Caki2 (cell line): ENCODE data around the gene RPP25. TPM values are rescaled to one million over a fixed set of nuclear protein-coding genes. Genes with fewer than 3 reads are reported as not detected.
A peak's percentile ranks its signal among the peaks of the same experiment; 100 is the strongest.
"Not testable (repeated sequence)": the region's sequence is repeated elsewhere in the genome, so short reads cannot be mapped to it uniquely, and the experiment has no call there.

Experiments used
- DNase-seq: peaks from one replicate; pipeline ENCODE4 v3.0.0-alpha.2; 2015; ENCODE audit warnings: low read depth
- in situ Hi-C: cut with HindIII; loops from 2 replicates; pipeline ENCODE4 v1.10.0; 2016; ENCODE audit warnings: low sequenced_read_pairs, low pct_unique_long_range_greater_than_20kb, mixed read lengths
- total RNA-seq: library from RNA; depleted of rRNA; stranded (reverse); fragments of >200 nt; shearing (Covaris generic); gene quantifications from 2 replicates; pipeline ENCODE4 v1.2.3, GENCODE V29; 2014; ENCODE audit warnings: low replicate concordance

Gene RPP25
- total RNA-seq, 1 experiment from 2014 or later, result 1.4 TPM

DNA sequence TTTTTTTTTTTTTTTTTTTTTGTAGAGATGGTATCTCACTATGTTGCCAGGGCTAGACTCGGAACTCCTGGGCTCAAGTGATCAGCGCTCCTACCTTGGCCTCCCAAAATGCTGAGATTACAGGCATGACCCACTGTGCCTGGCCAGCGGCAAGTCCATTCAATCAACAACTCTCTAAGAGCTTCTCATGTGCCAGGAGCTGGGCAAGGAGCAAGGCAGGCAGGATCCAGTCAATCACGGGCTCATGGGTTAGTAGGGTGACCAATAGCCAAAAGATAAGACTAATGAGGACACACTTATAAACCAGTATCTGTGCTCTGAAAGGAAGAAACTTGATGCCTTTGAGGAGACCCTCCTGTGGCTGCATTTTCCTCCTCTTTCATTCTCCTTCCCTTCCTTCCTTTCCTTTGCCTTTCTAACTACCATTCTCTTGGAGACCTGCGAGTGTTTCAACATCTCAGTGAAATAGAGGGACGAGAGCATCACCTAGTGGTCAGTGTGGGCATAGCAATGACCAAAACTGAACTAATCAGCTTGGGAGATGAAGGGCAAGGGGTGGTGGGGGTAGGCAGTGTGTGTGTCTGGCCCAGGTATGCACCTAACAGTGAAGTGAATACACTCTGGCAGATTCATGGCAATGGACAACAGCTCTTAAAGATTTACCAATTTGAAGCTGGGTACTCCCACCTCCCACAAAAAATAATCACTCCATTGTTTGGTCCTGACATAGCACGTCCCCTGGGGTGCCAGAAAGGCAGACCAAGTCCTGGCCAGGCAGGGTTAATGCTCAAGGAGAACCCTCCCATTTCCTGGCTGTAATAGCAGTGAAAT is 6.3 kb downstream of the RPP25 start:
- in situ Hi-C loops, result loop anchor here (25.0 kb wide), 1 partner anchor 313 kb away; no protein-coding TSS in a partner anchor
- peak; percentile 68 for DNase-seq

DNA sequence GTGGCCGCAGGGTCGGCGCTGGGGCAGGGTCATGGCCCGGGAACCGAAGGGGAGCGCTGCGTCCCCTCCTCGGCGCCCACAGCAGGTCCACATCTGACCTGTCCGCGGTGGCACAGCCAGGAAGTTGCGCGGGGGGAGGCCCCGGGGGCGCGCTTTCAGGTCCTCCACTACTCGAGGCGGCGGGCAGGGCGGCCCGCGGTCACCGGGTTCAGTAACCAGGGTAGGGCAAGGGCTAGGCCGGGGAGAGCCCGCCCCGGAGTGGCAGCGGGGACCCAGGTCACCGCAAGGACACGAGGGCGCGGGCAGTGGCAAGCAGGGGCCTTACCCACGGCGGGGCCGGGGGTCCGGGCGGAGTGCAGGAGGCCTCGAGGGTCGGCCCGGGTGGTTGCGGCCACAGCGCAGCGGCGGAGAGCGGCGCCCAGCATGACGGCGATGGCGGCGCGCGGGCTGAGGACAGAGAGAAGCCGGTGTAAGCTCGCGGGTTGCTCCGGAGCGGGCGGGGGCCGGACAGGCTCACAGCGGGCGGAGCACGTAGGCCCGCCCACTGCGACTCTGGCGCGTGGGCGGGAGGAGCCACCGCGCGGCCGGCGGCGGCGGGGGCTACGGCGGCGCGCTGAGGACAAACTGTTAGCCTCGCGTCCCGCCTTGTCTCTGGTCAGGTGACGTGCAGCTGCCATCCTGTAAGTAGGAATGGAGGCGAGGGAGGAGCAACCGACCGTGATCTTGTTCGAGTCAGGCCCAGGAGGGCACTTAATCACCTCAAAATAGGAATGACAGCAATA is 18.8 kb downstream of the RPP25 start, which contains the start of gene COX5A:
COX5A (minus strand) TSS at position 484 of the 782 bp plus-strand sequence; CDS start at position 425, 59 bp downstream.
- peak; percentile 98 for DNase-seq
- in situ Hi-C loops, result no loop called here

DNA sequence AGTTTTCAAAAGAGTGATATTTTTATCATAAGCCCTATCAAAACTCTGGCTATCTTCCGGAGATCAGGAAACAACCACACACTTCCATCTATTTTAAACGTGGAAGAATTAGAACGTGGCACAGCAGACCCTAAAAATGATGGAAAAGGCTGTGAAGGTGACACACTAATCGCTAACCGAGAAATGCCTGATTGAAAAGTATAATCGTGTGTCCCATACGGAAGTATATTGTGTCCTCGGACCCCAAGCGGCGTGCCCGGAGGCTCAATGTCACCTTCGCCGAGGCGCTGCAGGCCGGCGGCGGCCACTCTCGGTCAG is 19.3 kb downstream of the RPP25 start:
- in situ Hi-C loops, result no loop called here
- DNase-seq, result no peak

- DNase-seq, in situ Hi-C loops: not testable (repeated sequence)
Measured at GRCh38 chr15:74935193-74935592, 21.4 kb downstream of the RPP25 start.

DNA sequence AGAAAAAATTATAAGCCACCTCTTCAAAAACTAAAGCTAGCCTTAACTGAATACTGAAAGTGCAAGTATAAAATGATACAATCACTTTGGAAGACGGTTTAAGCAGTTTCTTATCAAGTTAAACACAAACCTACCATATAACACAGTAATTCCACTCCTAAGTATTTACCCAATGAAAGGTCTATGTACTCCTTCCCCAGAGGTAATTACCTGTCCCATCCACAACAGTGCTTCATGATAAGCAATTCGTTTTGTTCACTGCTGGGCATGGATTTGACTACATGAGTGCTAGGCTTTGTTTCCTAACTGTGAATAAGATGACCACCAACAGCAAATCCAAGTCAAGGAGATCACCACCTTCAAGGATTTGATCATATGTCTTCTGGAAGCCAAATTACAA is 23.0 kb downstream of the RPP25 start:
- in situ Hi-C loops, result no loop called here

GRCh38 chr15:74928771-74929198 is 27.8 kb downstream of the RPP25 start:
- in situ Hi-C loops, result no loop called here
- no peak for DNase-seq

More for the DNA sequence above, 23.0 kb downstream of the RPP25 start:
- no peak for DNase-seq

GRCh38 chr15:74924525-74924924 is 32.0 kb downstream of the RPP25 start:
- in situ Hi-C loops, result no loop called here
- no peak for DNase-seq

DNA sequence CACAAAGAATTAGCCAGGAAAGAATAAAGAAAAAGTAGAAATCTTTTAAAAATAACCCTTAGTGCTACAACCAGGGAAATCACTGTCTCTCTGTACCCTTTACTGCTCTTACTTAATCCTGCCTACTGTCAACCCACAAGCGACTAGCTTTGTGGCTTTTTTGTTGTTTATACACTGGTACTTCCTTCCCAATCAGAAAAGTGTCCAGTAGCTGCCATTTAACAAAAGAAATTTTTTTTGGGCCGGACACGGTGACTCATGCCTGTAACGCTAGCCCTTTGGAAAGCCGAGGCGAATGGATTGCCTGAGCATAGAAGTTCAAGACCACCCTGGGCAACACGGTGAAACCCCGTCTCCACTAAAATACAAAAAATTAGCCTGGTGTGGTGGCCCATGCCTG is 36.1 kb downstream of the RPP25 start:
- in situ Hi-C loops, result no loop called here
- no peak for DNase-seq

DNA sequence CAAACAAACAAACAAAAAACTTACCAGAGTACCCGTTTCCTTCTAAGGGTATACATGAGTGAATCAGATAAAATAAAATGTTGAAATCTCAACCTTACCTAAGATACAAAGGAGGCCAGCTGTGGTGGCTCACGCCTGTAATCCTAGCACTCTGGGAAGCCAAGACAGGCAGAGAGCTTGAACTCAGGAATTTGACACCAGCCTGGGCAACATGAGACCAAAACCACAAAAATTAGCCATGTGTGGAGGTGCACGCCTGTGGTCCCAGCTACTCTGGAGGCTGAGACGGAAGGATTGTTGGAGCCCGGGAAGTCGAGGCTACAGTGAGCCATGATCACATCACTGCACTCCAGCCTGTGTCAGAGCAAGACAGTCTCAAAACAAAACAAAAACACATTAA is 38.9 kb downstream of the RPP25 start:
- in situ Hi-C loops, result no loop called here

GRCh38 chr15:74913799-74914198 is 42.8 kb downstream of the RPP25 start:
- in situ Hi-C loops, DNase-seq: not testable (repeated sequence)

More for the DNA sequence above, 38.9 kb downstream of the RPP25 start:
- no peak for DNase-seq

GRCh38 chr15:74913041-74913440 is 43.5 kb downstream of the RPP25 start:
- DNase-seq, result peak; percentile 43
- in situ Hi-C loops, result no loop called here

DNA sequence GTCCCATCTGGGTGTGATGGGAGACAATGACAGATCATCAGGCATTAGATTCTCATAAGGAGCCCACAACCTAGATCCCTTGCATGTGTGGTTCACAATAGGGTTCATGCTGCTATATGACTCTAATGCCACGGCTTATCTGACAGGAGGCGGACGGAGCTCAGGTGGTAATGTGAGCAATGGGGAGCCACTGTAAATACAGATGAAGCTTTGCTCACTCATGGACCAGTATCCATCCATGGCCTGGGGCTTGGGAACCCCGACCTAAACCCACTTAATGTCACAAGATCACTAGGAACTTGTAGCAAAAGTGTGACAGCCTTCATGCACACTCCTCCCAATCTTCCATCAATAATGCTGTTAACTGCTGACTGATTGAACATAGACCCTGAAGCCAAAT is 47.9 kb downstream of the RPP25 start:
- no peak for DNase-seq
- in situ Hi-C loops, result no loop called here

GRCh38 chr15:74907163-74907870 is 49.3 kb downstream of the RPP25 start:
- in situ Hi-C loops, result no loop called here
- DNase-seq, result no peak

GRCh38 chr15:74906450-74907162 is 50.0 kb downstream of the RPP25 start, which contains the start of gene FAM219B:
FAM219B (minus strand) TSS chr15:74906851; CDS start chr15:74906800, 51 bp downstream.
- peak; percentile 69 for DNase-seq
- in situ Hi-C loops, result no loop called here

DNA sequence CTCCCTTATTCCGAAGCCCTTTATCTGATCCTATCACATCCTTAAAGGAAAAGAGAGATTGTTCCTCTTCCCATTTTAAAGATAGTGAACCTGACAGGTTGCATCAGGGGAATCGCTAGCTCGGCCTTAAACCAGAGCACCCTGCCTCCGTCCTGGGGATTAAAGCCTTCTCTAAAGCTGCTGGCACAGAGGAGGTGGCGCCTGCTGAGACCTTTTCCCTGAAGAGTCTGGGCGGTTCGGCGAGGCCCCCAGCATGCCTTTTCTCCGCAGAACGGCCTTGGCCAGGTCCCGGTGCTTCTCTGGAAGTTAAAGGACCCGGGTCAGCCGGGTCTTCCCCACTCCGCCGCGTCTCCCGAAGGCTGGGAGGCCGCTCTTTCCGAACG is 50.5 kb downstream of the RPP25 start:
- DNase-seq, result no peak
- in situ Hi-C loops, result no loop called here
